HL-60 (cell line): ENCODE measurements around the gene KEL.

Source experiments
- DNase-seq, 2 experiments: peaks; one replicate each; pipeline ENCODE4 v3.0.0-alpha.2; 2010 to 2020; ENCODE audit warnings: low read depth in 1 of 2, low spot score in 1 of 2
- H3K27ac ChIP-seq: fragments of 250-450 bp; sonication (Bioruptor Pico); replicated peaks from 2 replicates; pipeline ENCODE4 v1.5.1; 2020; ENCODE audit warnings: mild to moderate bottlenecking, moderate library complexity
- H3K27me3 ChIP-seq: fragments of 250-450 bp; sonication (Bioruptor Pico); 2 replicates; pipeline ENCODE4 v1.5.1; 2021; ENCODE audit warnings: mild to moderate bottlenecking, moderate library complexity; ENCODE audit not compliant: insufficient read depth, poor library complexity, severe bottlenecking
- H3K4me3 ChIP-seq: replicated peaks from 2 replicates; pipeline ENCODE4 v1.5.1; 2011; ENCODE audit warnings: mild to moderate bottlenecking, control low read depth, low read length; ENCODE audit not compliant: insufficient read depth
- CTCF ChIP-seq: IDR thresholded peaks from one replicate; pipeline ENCODE4 v1.5.1; 2011; ENCODE audit warnings: low read length, control low read depth, inconsistent platforms; ENCODE audit not compliant: insufficient read depth
- GABPA ChIP-seq: IDR thresholded peaks from 2 replicates; pipeline ENCODE4 v1.6.1; 2012; ENCODE audit warnings: low read depth
- POLR2AphosphoS5 ChIP-seq: IDR thresholded peaks from 2 replicates; pipeline ENCODE4 v1.6.1; 2012; ENCODE audit warnings: low read depth
- REST ChIP-seq: IDR thresholded peaks from 2 replicates; pipeline ENCODE4 v1.6.1; 2012; ENCODE audit warnings: low read depth; ENCODE audit not compliant: insufficient replicate concordance
- SPI1 ChIP-seq: IDR thresholded peaks from 2 replicates; pipeline ENCODE4 v1.6.1; 2012; ENCODE audit warnings: low read depth, mild to moderate bottlenecking, borderline replicate concordance

Gene KEL

GRCh38 chr7:142935941-142936565 lies 26.1 kb downstream of the KEL start:
- no peak for DNase-seq
- no peaks in the 10 kb centered on the region for H3K27me3 ChIP-seq
- no peak overlapping the region for H3K27ac ChIP-seq
- no peak overlapping the region for H3K4me3 ChIP-seq
- no peak for TF ChIP-seq GABPA
- no peak for TF ChIP-seq REST
- no peak for TF ChIP-seq POLR2AphosphoS5
- no peak for TF ChIP-seq SPI1
- TF ChIP-seq CTCF = no peak

- TF ChIP-seq GABPA = no peak
- no peak for TF ChIP-seq CTCF
- TF ChIP-seq REST = no peak
- TF ChIP-seq POLR2AphosphoS5 = no peak
- no peak for TF ChIP-seq SPI1
- H3K4me3 ChIP-seq = no peak overlapping the region
- H3K27me3 ChIP-seq = no peaks in the 10 kb centered on the region
- no peak overlapping the region for H3K27ac ChIP-seq
- DNase-seq = no peak
Observed at GRCh38 chr7:142934056-142934455, 28.1 kb downstream of the KEL start.

- no peak for DNase-seq
- H3K27ac ChIP-seq = no peak within 1 kb of the TSS
Observed at GRCh38 chr7:142933624-142934023, 28.5 kb downstream of the KEL start, which contains the start of gene TRPV5. Gene TRPV5, minus strand, starts transcription at chr7:142933746. Its CDS starts 287 bp downstream, at chr7:142933459.

More at GRCh38 chr7:142933624-142934023, 28.5 kb downstream of the KEL start, which contains the start of gene TRPV5:
- no peak within 1 kb of the TSS for H3K4me3 ChIP-seq
- H3K27me3 ChIP-seq = no peaks in the 10 kb centered on the region
- TF ChIP-seq REST (no peak), GABPA (no peak), SPI1 (no peak), CTCF (no peak), POLR2AphosphoS5 (no peak)
